Limb (tissue), 2 donors: ENCODE data around the gene MRTFA.

Experiments used
- DNase-seq, 2 donors: peaks; one replicate each; pipeline ENCODE4 v3.0.0-alpha.2; 2016; ENCODE audit errors: extremely low spot score in 2 of 2

The MRTFA gene

GRCh38 chr22:40363059-40363458 lies 273.5 kb downstream of the MRTFA start:
- no peak for DNase-seq

GRCh38 chr22:40361100-40361499 lies 275.4 kb downstream of the MRTFA start:
- no peak for DNase-seq
